ENCODE data around the gene EIF4E2. TPM values are rescaled to one million over a fixed set of nuclear protein-coding genes. Genes with fewer than 3 reads are reported as not detected.

Gene EIF4E2
- total RNA-seq, 4 donors from 2014 or later, result 34.7 to 81.3 (median 58.0) TPM

GRCh38 chr2:232603283-232603682 is 52.8 kb downstream of the EIF4E2 start:
- Histone ChIP-seq H3K27ac (no peak overlapping the region), H3K27me3 (no peaks in the 10 kb centered on the region), H3K36me3 (no peaks in the 10 kb centered on the region), H3K4me1 (peaks cover 3 to 10% (median 7%) of the 10 kb centered on the region in 3 donors), H3K9me3 (no peaks in the 10 kb centered on the region), H3K4me3 (no peak overlapping the region)
- TF ChIP-seq, protein P1, sequence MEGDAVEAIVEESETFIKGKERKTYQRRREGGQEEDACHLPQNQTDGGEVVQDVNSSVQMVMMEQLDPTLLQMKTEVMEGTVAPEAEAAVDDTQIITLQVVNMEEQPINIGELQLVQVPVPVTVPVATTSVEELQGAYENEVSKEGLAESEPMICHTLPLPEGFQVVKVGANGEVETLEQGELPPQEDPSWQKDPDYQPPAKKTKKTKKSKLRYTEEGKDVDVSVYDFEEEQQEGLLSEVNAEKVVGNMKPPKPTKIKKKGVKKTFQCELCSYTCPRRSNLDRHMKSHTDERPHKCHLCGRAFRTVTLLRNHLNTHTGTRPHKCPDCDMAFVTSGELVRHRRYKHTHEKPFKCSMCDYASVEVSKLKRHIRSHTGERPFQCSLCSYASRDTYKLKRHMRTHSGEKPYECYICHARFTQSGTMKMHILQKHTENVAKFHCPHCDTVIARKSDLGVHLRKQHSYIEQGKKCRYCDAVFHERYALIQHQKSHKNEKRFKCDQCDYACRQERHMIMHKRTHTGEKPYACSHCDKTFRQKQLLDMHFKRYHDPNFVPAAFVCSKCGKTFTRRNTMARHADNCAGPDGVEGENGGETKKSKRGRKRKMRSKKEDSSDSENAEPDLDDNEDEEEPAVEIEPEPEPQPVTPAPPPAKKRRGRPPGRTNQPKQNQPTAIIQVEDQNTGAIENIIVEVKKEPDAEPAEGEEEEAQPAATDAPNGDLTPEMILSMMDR (IDR thresholded peaks at IDR 0.05), result no peak
- no peak for TF ChIP-seq POLR2A (IDR thresholded peaks at IDR 0.05)
- DNase-seq, result no peak
- 57 to 69% methylated on average over 3 of the region's 3 CpGs for WGBS, 2 donors
- intact Hi-C loops (cut with DNase I), result no loop called here

GRCh38 chr2:232604535-232604934 is 54.0 kb downstream of the EIF4E2 start:
- 87 to 100% methylated on average over 4 to 6 of the region's 10 CpGs for WGBS, 2 donors
- no peak overlapping the region for H3K4me3 ChIP-seq
- DNase-seq, result no peak
- H3K36me3 ChIP-seq, result no peaks in the 10 kb centered on the region
- no peak overlapping the region for H3K27ac ChIP-seq
- H3K4me1 ChIP-seq, result peaks cover 3 to 10% (median 7%) of the 10 kb centered on the region in 3 donors
- H3K27me3 ChIP-seq, result no peaks in the 10 kb centered on the region
- H3K9me3 ChIP-seq, result no peaks in the 10 kb centered on the region
- intact Hi-C loops (cut with DNase I), result no loop called here
- TF ChIP-seq, protein P1 (IDR thresholded peaks at IDR 0.05), result no peak
- TF ChIP-seq POLR2A (IDR thresholded peaks at IDR 0.05), result no peak

- Histone ChIP-seq H3K27ac (no peak overlapping the region), H3K27me3 (no peaks in the 10 kb centered on the region), H3K36me3 (no peaks in the 10 kb centered on the region), H3K4me1 (peaks cover 3 to 10% (median 7%) of the 10 kb centered on the region in 3 donors), H3K4me3 (no peak overlapping the region), H3K9me3 (no peaks in the 10 kb centered on the region)
- DNase-seq, result no peak
- WGBS, 2 donors, result 84 to 88% methylated on average over 10 to 17 of the region's 17 CpGs
- TF ChIP-seq, protein P1 (IDR thresholded peaks at IDR 0.05), result no peak
- TF ChIP-seq POLR2A (IDR thresholded peaks at IDR 0.05), result no peak
- intact Hi-C loops (cut with DNase I), result no loop called here
Measured at GRCh38 chr2:232607011-232607410, 56.5 kb downstream of the EIF4E2 start.

DNA sequence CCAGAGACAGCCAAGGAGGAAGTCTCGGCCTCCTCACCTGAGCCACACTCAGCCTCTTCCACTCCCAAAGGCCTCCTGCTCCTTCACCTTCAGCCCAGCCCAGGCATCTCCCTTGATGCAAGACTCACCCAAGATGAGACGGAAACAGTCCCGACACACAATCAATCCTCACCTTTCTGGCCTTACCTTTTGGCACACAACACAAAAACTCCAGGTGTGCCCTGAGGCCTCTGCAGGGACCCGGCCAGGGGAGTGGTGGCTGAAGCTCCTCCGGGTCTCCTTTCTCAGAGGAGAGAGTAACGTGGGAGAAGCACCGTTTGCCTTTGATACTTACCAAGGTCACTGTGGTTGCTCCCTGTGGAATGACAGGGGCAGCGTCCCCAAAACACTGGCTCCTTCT is 59.1 kb downstream of the EIF4E2 start:
- H3K27me3 ChIP-seq, result no peaks in the 10 kb centered on the region
- no peaks in the 10 kb centered on the region for H3K36me3 ChIP-seq
- intact Hi-C loops (cut with DNase I), result no loop called here
- no peak overlapping the region for H3K4me3 ChIP-seq
- TF ChIP-seq, protein P1 (IDR thresholded peaks at IDR 0.05), result no peak
- no peak for TF ChIP-seq POLR2A (IDR thresholded peaks at IDR 0.05)
- H3K27ac ChIP-seq, result no peak overlapping the region
- H3K4me1 ChIP-seq, result peaks cover 3 to 10% (median 7%) of the 10 kb centered on the region in 3 donors
- 54% methylated on average over 3 to 5 of the region's 8 CpGs for WGBS, 2 donors
- no peaks in the 10 kb centered on the region for H3K9me3 ChIP-seq
- no peak for DNase-seq

DNA sequence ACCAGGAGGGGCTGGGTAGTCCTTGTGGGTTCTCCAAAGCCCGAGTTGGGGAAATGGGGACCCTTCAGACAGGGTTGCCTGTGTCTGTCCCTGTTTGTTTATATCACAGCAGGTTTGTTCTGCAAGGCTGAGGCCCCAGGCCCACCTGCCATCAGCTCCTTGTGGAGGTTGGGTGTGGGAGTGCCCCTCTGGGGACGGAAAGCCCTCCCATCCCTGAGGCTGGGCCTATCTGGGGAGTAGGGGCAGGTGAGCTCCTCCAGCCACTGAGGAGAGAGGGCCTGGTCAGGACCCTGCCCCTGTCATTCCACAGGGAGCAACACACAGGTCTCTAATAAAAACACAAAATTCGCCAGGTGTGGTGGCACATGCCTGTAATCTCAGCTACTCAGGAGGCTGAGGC is 59.6 kb downstream of the EIF4E2 start:
- H3K36me3 ChIP-seq, result no peaks in the 10 kb centered on the region
- DNase-seq, result no peak
- no peak for TF ChIP-seq POLR2A (IDR thresholded peaks at IDR 0.05)
- TF ChIP-seq, protein P1 (IDR thresholded peaks at IDR 0.05), result no peak
- H3K27me3 ChIP-seq, result no peaks in the 10 kb centered on the region
- H3K27ac ChIP-seq, result no peak overlapping the region
- no peaks in the 10 kb centered on the region for H3K9me3 ChIP-seq
- peaks cover 3 to 10% (median 7%) of the 10 kb centered on the region in 3 donors for H3K4me1 ChIP-seq
- intact Hi-C loops (cut with DNase I), result no loop called here
- no peak overlapping the region for H3K4me3 ChIP-seq
- 50% methylated on average over 1 of the region's 3 CpGs; no CpG with 5 or more reads in 1 of the 2 donors for whole genome bisulfite sequencing, 2 donors

Measured in esophagus squamous epithelium (tissue), 5 donors.